GM12878 (cell line): ENCODE results near the gene RUSC1. TPM values are rescaled to one million over a fixed set of nuclear protein-coding genes. Genes with fewer than 3 reads are reported as not detected.

Experiments
- BRCA1 ChIP-seq: IDR thresholded peaks from 2 replicates; pipeline ENCODE4 v1.6.1; 2011; ENCODE audit warnings: low read depth, low read length, improper control_type of control experiment
- CEBPB ChIP-seq, 2 experiments: fragments of 150-350 bp in 1 of 2; IDR thresholded peaks; 2 replicates each; pipeline ENCODE4 v1.6.1; 2012 to 2014; ENCODE audit warnings: low read depth in 2 of 2, low read length in 2 of 2, borderline replicate concordance in 1 of 2, inconsistent platforms in 1 of 2
- ETV6 ChIP-seq, 2 experiments: fragments of 450-650 bp in 1 of 2; IDR thresholded peaks in 1 of 2; conservative IDR thresholded peaks in 1 of 2; 2 replicates each; pipeline ENCODE4 v1.6.1; 2014; ENCODE audit warnings: antibody characterized with exemption in 1 of 2, borderline replicate concordance in 1 of 2, low read depth in 1 of 2, mild to moderate bottlenecking in 1 of 2, moderate library complexity in 1 of 2
- MEF2A ChIP-seq: IDR thresholded peaks from 2 replicates; pipeline ENCODE4 v1.6.1; 2011; ENCODE audit warnings: low read depth, mild to moderate bottlenecking, low read length, moderate library complexity; ENCODE audit not compliant: insufficient read depth
- RAD51 ChIP-seq: fragments of 450-650 bp; IDR thresholded peaks from 2 replicates; pipeline ENCODE4 v1.6.1; 2016; ENCODE audit warnings: moderate library complexity, mild to moderate bottlenecking, inconsistent platforms
- RUNX3 ChIP-seq: IDR thresholded peaks from 2 replicates; pipeline ENCODE4 v1.6.1; 2012; ENCODE audit warnings: low read length, inconsistent platforms
- SREBF1 ChIP-seq: IDR thresholded peaks from 2 replicates; pipeline ENCODE4 v1.6.1; 2012; ENCODE audit warnings: mild to moderate bottlenecking, low read length
- SRF ChIP-seq, 2 experiments: IDR thresholded peaks; 2 replicates each; pipeline ENCODE4 v1.6.1; 2011; ENCODE audit warnings: low read depth in 2 of 2, low read length in 2 of 2, mild to moderate bottlenecking in 1 of 2, moderate library complexity in 1 of 2
- TCF7 ChIP-seq: IDR thresholded peaks from 2 replicates; pipeline ENCODE4 v1.6.1; 2014; ENCODE audit warnings: antibody characterized with exemption, borderline replicate concordance
- ZNF274 ChIP-seq: IDR thresholded peaks from one replicate; pipeline ENCODE4 v1.8.0; 2011; ENCODE audit not compliant: insufficient read length, insufficient read depth
- ZNF622 ChIP-seq: fragments of 450-650 bp; IDR thresholded peaks from 2 replicates; pipeline ENCODE4 v1.6.1; 2017; ENCODE audit warnings: mild to moderate bottlenecking, inconsistent platforms
- ZSCAN29 ChIP-seq: fragments of 450-650 bp; IDR thresholded peaks from 2 replicates; pipeline ENCODE4 v1.6.1; 2017; ENCODE audit warnings: mild to moderate bottlenecking, moderate library complexity
- polyA plus RNA-seq, 11 experiments: library from polyadenylated mRNA; depleted of rRNA in 4 of 11; unstranded in 6 of 11; stranded (reverse) in 5 of 11; fragments of >200 nt; fragmentation: Nextera tagmentation in 4 of 11; fragmentation: Illumina TruSeq in 1 of 11; extraction: Ambion mirVana in 4 of 11; extraction: Trizol in 1 of 11; gene quantifications; 1 replicate in 1 of 11; 2 replicates in 10 of 11; pipeline versions ENCODE4 v1.2.1 to v1.2.3, GENCODE V29; 2011 to 2016; ENCODE audit warnings: inconsistent platforms in 2 of 11, missing spikeins in 2 of 11, low read depth in 1 of 11
- total RNA-seq, 4 experiments: library from RNA; depleted of rRNA in 3 of 4; stranded (reverse); fragments of >200 nt in 3 of 4; fragmentation: Illumina TruSeq in 1 of 4; extraction: Trizol in 1 of 4; gene quantifications; 2 replicates each; pipeline versions ENCODE4 v1.2.1 to v1.2.3, GENCODE V29; 2013 to 2021
- TF ChIP-seq, protein P1 (sequence below): fragments of 150-350 bp; IDR thresholded peaks from 2 replicates; pipeline ENCODE4 v1.6.1; 2014; ENCODE audit warnings: mild to moderate bottlenecking, low read depth, low read length
- TF ChIP-seq, protein P2 (sequence below): fragments of 450-650 bp; IDR thresholded peaks from 2 replicates; pipeline ENCODE4 v1.6.1; 2017; ENCODE audit warnings: mild to moderate bottlenecking, moderate library complexity
- TF ChIP-seq, protein P3 (sequence below): fragments of 450-650 bp; IDR thresholded peaks from 2 replicates; pipeline ENCODE4 v1.6.1; 2017; ENCODE audit warnings: antibody characterized with exemption, mild to moderate bottlenecking, moderate library complexity
- TF ChIP-seq, protein P4 (sequence below): fragments of 450-650 bp; formaldehyde crosslinking; IDR thresholded peaks from 2 replicates; pipeline ENCODE4 v1.4.0; 2022; ENCODE audit warnings: mild to moderate bottlenecking, moderate library complexity

Gene RUSC1
- total and polyA plus RNA-seq, 10 of the 15 experiments (the other 5 are each of a cell fraction or from before 2014, with no cell fraction given): 1.1 to 23.7 (median 12.3) TPM

DNA sequence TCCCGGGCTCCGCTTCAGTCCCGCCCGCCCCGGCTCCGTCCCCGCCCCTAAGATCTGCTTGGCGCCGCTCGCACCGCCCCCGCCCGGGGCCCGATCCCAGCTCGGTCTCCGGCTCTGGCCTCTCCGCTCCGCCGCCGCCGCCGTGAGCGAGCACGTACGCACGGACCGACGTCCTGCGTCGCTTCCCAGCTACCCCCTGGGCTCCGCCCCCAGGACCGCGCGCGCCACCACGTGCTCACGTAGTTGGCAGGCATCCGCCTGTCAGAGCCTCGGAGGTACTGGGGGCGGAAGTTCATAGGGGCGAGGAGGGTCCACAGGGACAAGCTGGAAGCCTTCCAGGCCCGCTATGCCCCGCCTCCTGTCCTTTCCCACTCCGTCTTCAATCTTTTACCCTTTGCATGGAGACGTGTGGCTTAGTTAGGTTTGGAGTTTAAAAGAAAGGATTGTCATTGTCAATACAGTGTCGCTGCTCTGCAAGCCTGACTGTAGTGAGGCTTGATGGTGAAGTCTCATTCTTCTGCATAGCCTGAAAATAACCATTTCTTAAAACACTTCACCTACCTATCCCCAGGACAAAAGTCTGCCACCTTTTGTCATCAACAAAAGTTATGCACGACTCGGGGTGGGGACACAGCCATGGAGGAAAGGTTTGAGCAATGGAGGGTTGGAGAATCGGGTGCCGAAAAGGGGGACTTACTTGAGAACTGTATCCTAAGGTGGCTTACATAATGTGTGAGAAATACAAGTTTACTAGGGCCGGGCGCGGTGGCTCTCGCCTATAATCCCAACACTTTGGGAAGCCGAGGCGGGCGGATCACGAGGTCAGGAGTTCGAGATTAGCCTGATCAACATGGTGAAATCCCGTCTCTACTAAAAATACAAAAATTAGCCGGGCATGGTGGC is 47.1 kb upstream of the RUSC1 start, which contains the start of gene CLK2 (continued):
- TF ChIP-seq, protein P1, sequence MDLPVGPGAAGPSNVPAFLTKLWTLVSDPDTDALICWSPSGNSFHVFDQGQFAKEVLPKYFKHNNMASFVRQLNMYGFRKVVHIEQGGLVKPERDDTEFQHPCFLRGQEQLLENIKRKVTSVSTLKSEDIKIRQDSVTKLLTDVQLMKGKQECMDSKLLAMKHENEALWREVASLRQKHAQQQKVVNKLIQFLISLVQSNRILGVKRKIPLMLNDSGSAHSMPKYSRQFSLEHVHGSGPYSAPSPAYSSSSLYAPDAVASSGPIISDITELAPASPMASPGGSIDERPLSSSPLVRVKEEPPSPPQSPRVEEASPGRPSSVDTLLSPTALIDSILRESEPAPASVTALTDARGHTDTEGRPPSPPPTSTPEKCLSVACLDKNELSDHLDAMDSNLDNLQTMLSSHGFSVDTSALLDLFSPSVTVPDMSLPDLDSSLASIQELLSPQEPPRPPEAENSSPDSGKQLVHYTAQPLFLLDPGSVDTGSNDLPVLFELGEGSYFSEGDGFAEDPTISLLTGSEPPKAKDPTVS: no peak
- TF ChIP-seq MEF2A: no peak
- TF ChIP-seq ZSCAN29: no peak
- TF ChIP-seq TCF7: no peak
- TF ChIP-seq, protein P2, sequence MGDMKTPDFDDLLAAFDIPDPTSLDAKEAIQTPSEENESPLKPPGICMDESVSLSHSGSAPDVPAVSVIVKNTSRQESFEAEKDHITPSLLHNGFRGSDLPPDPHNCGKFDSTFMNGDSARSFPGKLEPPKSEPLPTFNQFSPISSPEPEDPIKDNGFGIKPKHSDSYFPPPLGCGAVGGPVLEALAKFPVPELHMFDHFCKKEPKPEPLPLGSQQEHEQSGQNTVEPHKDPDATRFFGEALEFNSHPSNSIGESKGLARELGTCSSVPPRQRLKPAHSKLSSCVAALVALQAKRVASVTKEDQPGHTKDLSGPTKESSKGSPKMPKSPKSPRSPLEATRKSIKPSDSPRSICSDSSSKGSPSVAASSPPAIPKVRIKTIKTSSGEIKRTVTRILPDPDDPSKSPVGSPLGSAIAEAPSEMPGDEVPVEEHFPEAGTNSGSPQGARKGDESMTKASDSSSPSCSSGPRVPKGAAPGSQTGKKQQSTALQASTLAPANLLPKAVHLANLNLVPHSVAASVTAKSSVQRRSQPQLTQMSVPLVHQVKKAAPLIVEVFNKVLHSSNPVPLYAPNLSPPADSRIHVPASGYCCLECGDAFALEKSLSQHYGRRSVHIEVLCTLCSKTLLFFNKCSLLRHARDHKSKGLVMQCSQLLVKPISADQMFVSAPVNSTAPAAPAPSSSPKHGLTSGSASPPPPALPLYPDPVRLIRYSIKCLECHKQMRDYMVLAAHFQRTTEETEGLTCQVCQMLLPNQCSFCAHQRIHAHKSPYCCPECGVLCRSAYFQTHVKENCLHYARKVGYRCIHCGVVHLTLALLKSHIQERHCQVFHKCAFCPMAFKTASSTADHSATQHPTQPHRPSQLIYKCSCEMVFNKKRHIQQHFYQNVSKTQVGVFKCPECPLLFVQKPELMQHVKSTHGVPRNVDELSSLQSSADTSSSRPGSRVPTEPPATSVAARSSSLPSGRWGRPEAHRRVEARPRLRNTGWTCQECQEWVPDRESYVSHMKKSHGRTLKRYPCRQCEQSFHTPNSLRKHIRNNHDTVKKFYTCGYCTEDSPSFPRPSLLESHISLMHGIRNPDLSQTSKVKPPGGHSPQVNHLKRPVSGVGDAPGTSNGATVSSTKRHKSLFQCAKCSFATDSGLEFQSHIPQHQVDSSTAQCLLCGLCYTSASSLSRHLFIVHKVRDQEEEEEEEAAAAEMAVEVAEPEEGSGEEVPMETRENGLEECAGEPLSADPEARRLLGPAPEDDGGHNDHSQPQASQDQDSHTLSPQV: no peak
- no peak for TF ChIP-seq BRCA1
- TF ChIP-seq RAD51: peak; percentile 82
- no peak for TF ChIP-seq ZNF274
- no peak for TF ChIP-seq RUNX3
- TF ChIP-seq, protein P3, sequence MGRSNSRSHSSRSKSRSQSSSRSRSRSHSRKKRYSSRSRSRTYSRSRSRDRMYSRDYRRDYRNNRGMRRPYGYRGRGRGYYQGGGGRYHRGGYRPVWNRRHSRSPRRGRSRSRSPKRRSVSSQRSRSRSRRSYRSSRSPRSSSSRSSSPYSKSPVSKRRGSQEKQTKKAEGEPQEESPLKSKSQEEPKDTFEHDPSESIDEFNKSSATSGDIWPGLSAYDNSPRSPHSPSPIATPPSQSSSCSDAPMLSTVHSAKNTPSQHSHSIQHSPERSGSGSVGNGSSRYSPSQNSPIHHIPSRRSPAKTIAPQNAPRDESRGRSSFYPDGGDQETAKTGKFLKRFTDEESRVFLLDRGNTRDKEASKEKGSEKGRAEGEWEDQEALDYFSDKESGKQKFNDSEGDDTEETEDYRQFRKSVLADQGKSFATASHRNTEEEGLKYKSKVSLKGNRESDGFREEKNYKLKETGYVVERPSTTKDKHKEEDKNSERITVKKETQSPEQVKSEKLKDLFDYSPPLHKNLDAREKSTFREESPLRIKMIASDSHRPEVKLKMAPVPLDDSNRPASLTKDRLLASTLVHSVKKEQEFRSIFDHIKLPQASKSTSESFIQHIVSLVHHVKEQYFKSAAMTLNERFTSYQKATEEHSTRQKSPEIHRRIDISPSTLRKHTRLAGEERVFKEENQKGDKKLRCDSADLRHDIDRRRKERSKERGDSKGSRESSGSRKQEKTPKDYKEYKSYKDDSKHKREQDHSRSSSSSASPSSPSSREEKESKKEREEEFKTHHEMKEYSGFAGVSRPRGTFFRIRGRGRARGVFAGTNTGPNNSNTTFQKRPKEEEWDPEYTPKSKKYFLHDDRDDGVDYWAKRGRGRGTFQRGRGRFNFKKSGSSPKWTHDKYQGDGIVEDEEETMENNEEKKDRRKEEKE: no peak
- no peak for TF ChIP-seq ETV6 (conservative IDR thresholded peaks at IDR 0.05 in 1 of 2, IDR thresholded peaks at IDR 0.05 in 1 of 2; ENCODE audit: borderline replicate concordance in 1 of 2, low read depth in 1 of 2)
- TF ChIP-seq, protein P4, sequence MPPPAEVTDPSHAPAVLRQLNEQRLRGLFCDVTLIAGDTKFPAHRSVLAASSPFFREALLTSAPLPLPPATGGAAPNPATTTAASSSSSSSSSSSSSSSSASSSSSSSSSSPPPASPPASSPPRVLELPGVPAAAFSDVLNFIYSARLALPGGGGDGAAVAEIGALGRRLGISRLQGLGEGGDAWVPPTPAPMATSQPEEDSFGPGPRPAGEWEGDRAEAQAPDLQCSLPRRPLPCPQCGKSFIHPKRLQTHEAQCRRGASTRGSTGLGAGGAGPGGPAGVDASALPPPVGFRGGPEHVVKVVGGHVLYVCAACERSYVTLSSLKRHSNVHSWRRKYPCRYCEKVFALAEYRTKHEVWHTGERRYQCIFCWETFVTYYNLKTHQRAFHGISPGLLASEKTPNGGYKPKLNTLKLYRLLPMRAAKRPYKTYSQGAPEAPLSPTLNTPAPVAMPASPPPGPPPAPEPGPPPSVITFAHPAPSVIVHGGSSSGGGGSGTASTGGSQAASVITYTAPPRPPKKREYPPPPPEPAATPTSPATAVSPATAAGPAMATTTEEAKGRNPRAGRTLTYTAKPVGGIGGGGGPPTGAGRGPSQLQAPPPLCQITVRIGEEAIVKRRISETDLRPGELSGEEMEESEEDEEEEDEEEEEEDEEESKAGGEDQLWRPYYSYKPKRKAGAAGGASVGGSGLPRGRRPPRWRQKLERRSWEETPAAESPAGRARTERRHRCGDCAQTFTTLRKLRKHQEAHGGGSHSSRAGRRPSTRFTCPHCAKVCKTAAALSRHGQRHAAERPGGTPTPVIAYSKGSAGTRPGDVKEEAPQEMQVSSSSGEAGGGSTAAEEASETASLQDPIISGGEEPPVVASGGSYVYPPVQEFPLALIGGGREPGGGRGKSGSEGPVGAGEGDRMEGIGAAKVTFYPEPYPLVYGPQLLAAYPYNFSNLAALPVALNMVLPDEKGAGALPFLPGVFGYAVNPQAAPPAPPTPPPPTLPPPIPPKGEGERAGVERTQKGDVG (CRISPR knock-in tag): no peak
- no peak for TF ChIP-seq ZNF622
- no peak for TF ChIP-seq SREBF1
- no peak for TF ChIP-seq SRF (IDR thresholded peaks at IDR 0.05; ENCODE audit: low read depth in 2 of 2, low read length in 2 of 2)
- no peak for TF ChIP-seq CEBPB (IDR thresholded peaks at IDR 0.05; ENCODE audit: borderline replicate concordance in 1 of 2, low read depth in 2 of 2, low read length in 2 of 2)
